Endothelial cell of umbilical vein (primary cell): Measurements from ENCODE around the gene ATP1A3. TPM values are rescaled to one million over a fixed set of nuclear protein-coding genes. Genes with fewer than 3 reads are reported as not detected.

Source experiments
- BruUV-seq: library from RNA; stranded (reverse); fragments of 400-500 nt; replicated peaks from 2 replicates; lab custom pipeline; 2021; lab: Mats Ljungman, UMichigan
- CTCF ChIA-PET: fragments of 300-600, 350-600 bp; sonication (Branson Sonifier 250); formaldehyde crosslinking; loops from one replicate; lab custom pipeline; 2021; ENCODE audit warnings: antibody characterized with exemption, inconsistent platforms; lab: Charles Lee
- POLR2A ChIA-PET: fragments of 300-600, 350-600 bp; sonication (Branson Sonifier 250); formaldehyde crosslinking; loops from one replicate; lab custom pipeline; 2021; ENCODE audit warnings: antibody characterized with exemption, inconsistent platforms; lab: Charles Lee
- DNase-seq: peaks from one replicate; pipeline ENCODE4 v3.0.0-alpha.2; 2011; ENCODE audit warnings: low read depth, low spot score
- FAIRE-seq: peaks from 2 replicates; lab custom pipeline; 2011; peaks lifted over from hg19 to GRCh38; lab: Jason Lieb, UNC
- H2AFZ ChIP-seq: 2 replicates; pipeline ENCODE4 v1.6.0; 2012; ENCODE audit warnings: low read depth, low read length, control low read depth, inconsistent platforms
- H3K27ac ChIP-seq: 2 replicates; pipeline ENCODE4 v1.5.1; 2011; ENCODE audit warnings: low read depth, mild to moderate bottlenecking, control low read depth, low read length, moderate library complexity; ENCODE audit not compliant: insufficient read depth
- H3K27me3 ChIP-seq, 2 experiments: 2 replicates each; pipeline versions ENCODE4 v1.6.0 to v1.6.1; 2011; ENCODE audit warnings: low read length in 2 of 2, mixed read lengths in 1 of 2; ENCODE audit not compliant: control insufficient read depth in 2 of 2, insufficient read depth in 2 of 2
- H3K36me3 ChIP-seq, 2 experiments: 2 replicates in 1 of 2; 3 replicates in 1 of 2; pipeline ENCODE4 v1.5.1; 2011; ENCODE audit warnings: low read length in 2 of 2, mild to moderate bottlenecking in 1 of 2, moderate library complexity in 1 of 2; ENCODE audit not compliant: control insufficient read depth in 2 of 2, insufficient read depth in 2 of 2; ENCODE audit errors: extremely low read depth in 1 of 2
- H3K4me1 ChIP-seq: 3 replicates; pipeline ENCODE4 v1.5.1; 2011; ENCODE audit warnings: mild to moderate bottlenecking, low read length; ENCODE audit not compliant: control insufficient read depth, insufficient read depth; ENCODE audit errors: extremely low read depth
- H3K4me2 ChIP-seq: 2 replicates; pipeline ENCODE4 v1.6.1; 2011; ENCODE audit warnings: low read length, control low read depth, mixed read lengths; ENCODE audit not compliant: insufficient read depth
- H3K4me3 ChIP-seq, 3 experiments: fragments of 200-600 bp in 1 of 3; sonication (generic), shearing (Covaris generic) in 1 of 3; replicated peaks in 1 of 3; 2 replicates each; pipeline ENCODE4 v1.5.1; 2011 to 2016; ENCODE audit warnings: control low read depth in 3 of 3, low read length in 3 of 3, mild to moderate bottlenecking in 2 of 3, inconsistent platforms in 1 of 3, low read depth in 1 of 3, moderate library complexity in 1 of 3; ENCODE audit not compliant: insufficient read depth in 1 of 3
- H3K79me2 ChIP-seq: 2 replicates; pipeline ENCODE4 v1.6.0; 2012; ENCODE audit warnings: low read length, inconsistent platforms; ENCODE audit not compliant: control insufficient read depth, insufficient read depth
- H3K9ac ChIP-seq: replicated peaks from 2 replicates; pipeline ENCODE3; 2011; ENCODE audit warnings: low read length, control low read depth; ENCODE audit not compliant: insufficient read depth; ENCODE audit errors: extremely low read depth
- H3K9me1 ChIP-seq: replicated peaks from 3 replicates; pipeline ENCODE4 v1.6.0; 2011; ENCODE audit warnings: mild to moderate bottlenecking, low read length; ENCODE audit not compliant: control insufficient read depth, insufficient read depth; ENCODE audit errors: extremely low read depth
- H3K9me3 ChIP-seq: replicated peaks from 2 replicates; pipeline ENCODE4 v1.5.1; 2012; ENCODE audit warnings: low read length, inconsistent platforms; ENCODE audit not compliant: control insufficient read depth, insufficient read depth
- H4K20me1 ChIP-seq: replicated peaks from 2 replicates; pipeline ENCODE3; 2011; ENCODE audit warnings: mild to moderate bottlenecking, low read length; ENCODE audit not compliant: control insufficient read depth, insufficient read depth; ENCODE audit errors: extremely low read depth
- CTCF ChIP-seq, 2 donors: IDR thresholded peaks; 1 replicate in 1 of 2; 2 replicates in 1 of 2; pipeline ENCODE4 v1.5.1; 2011; ENCODE audit warnings: low read length in 2 of 2, mild to moderate bottlenecking in 2 of 2, moderate library complexity in 2 of 2, control low read depth in 1 of 2, inconsistent platforms in 1 of 2, low read depth in 1 of 2; ENCODE audit not compliant: insufficient read depth in 1 of 2; ENCODE audit errors: extremely low read depth in 1 of 2
- EZH2 ChIP-seq: IDR thresholded peaks from 2 replicates; pipeline ENCODE4 v1.6.1; 2012; ENCODE audit warnings: borderline replicate concordance, low read depth, mild to moderate bottlenecking, moderate library complexity, low read length, inconsistent platforms; ENCODE audit not compliant: severe bottlenecking
- FOS ChIP-seq: IDR thresholded peaks from 2 replicates; pipeline ENCODE4 v1.6.1; 2011; ENCODE audit warnings: mild to moderate bottlenecking, low read length, moderate library complexity, borderline replicate concordance; ENCODE audit not compliant: insufficient read depth
- GATA2 ChIP-seq: IDR thresholded peaks from 2 replicates; pipeline ENCODE4 v1.7.0; 2011; ENCODE audit warnings: low read depth, mild to moderate bottlenecking, moderate library complexity, mixed read lengths, low read length; ENCODE audit not compliant: insufficient read length, insufficient read depth
- JUN ChIP-seq: IDR thresholded peaks from 2 replicates; pipeline ENCODE4 v1.6.1; 2011; ENCODE audit warnings: borderline replicate concordance, low read depth; ENCODE audit not compliant: insufficient read length, insufficient read depth
- MYC ChIP-seq: IDR thresholded peaks from one replicate; pipeline ENCODE4 v1.6.1; 2011; ENCODE audit warnings: mild to moderate bottlenecking, low read depth, low read length
- POLR2A ChIP-seq: IDR thresholded peaks from 2 replicates; pipeline ENCODE4 v1.6.1; 2012; ENCODE audit warnings: low read depth, mild to moderate bottlenecking, control low read depth, low read length
- POLR2AphosphoS5 ChIP-seq: IDR thresholded peaks from 2 replicates; pipeline ENCODE4 v1.6.1; 2012; ENCODE audit warnings: low read depth, mild to moderate bottlenecking, control low read depth, low read length, moderate library complexity; ENCODE audit not compliant: insufficient read depth
- dilution Hi-C: fragments of 300-500 bp; cut with MboI; formaldehyde crosslinking; loops from one replicate; pipeline ENCODE4 v1.15.0; 2019; ENCODE audit warnings: low sequenced_read_pairs; ENCODE audit not compliant: extremely low pct_ligation_motif_present
- intact Hi-C: fragments of 100-400 bp; cut with micrococcal nuclease; formaldehyde crosslinking; loops from one replicate; pipeline ENCODE4 v1.10.0; 2022
- polyA plus RNA-seq, 4 experiments: library from polyadenylated mRNA; depleted of rRNA in 3 of 4; stranded (reverse) in 3 of 4; unstranded in 1 of 4; fragments of >200 nt; gene quantifications; 2 replicates each; pipeline versions ENCODE4 v1.2.1 to v1.2.3, GENCODE V29; 2011 to 2012; ENCODE audit warnings: missing spikeins in 1 of 4
- total RNA-seq: library from RNA; stranded (reverse); gene quantifications from 2 replicates; pipeline ENCODE4 v1.2.3, GENCODE V29; 2021
- TF ChIP-seq, protein P1 (sequence below): IDR thresholded peaks from 2 replicates; pipeline ENCODE4 v1.6.1; 2011; ENCODE audit not compliant: insufficient read depth, insufficient read length

Gene ATP1A3
- total and polyA plus RNA-seq, 2 donors (not counting 3 experiments of a cell fraction or from before 2014, with no cell fraction given), result 0.40 TPM; not detected in 1

- Histone ChIP-seq H3K4me3 (no peak overlapping the region), H3K9ac (no peak overlapping the region), H2AFZ (no peak overlapping the region), H3K4me1 (no peaks in the 10 kb centered on the region), H3K27me3 (no peaks in the 10 kb centered on the region), H4K20me1 (no peaks in the 10 kb centered on the region), H3K79me2 (no peaks in the 10 kb centered on the region), H3K4me2 (no peak overlapping the region), H3K9me1 (no peaks in the 10 kb centered on the region), H3K9me3 (no peaks in the 10 kb centered on the region), H3K27ac (no peak overlapping the region), H3K36me3 (no peaks in the 10 kb centered on the region)
- dilution Hi-C loops, result no loop called here
- DNase-seq, result no peak
- intact Hi-C loops, result no loop called here
- POLR2A ChIA-PET, result no interaction called here
- CTCF ChIA-PET, result no interaction called here
- TF ChIP-seq, protein P1, sequence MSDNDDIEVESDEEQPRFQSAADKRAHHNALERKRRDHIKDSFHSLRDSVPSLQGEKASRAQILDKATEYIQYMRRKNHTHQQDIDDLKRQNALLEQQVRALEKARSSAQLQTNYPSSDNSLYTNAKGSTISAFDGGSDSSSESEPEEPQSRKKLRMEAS, result no peak
- TF ChIP-seq GATA2 (no peak), MYC (no peak), EZH2 (no peak), POLR2A (no peak), JUN (no peak), FOS (no peak), CTCF (IDR thresholded peaks at IDR 0.05; ENCODE audit: extremely low read depth in 1 of 2, insufficient read depth in 1 of 2, low read depth in 1 of 2, low read length in 2 of 2) (no peak), POLR2AphosphoS5 (no peak)
- FAIRE-seq, result no peak
- BruUV-seq, result no TSS peak
These were observed 16.1 kb downstream of the ATP1A3 start for GRCh38 chr19:41977916-41978315.
